ENCODE data around the gene EIPR1.
"Not testable (repeated sequence)": the region's sequence is repeated elsewhere in the genome, so short reads cannot be mapped to it uniquely, and the experiment has no call there.

Gene EIPR1

GRCh38 chr2:3379339-3379646, 1.7 kb upstream of the EIPR1 start:
- H3K4me3 ChIP-seq (ENCODE audit: low read depth, low read length): no peak overlapping the region
- no peak for TF ChIP-seq CTCF (IDR thresholded peaks at IDR 0.05; ENCODE audit: borderline replicate concordance, insufficient read depth, low read depth, low read length)

- peak overlapping the region; percentile 77 for H3K4me3 ChIP-seq (ENCODE audit: low read depth, low read length)
- no peak for TF ChIP-seq CTCF (IDR thresholded peaks at IDR 0.05; ENCODE audit: borderline replicate concordance, insufficient read depth, low read depth, low read length)
Observed at GRCh38 chr2:3377279-3377611, 373 bp downstream of the EIPR1 start.

GRCh38 chr2:3376821-3377220, 797 bp downstream of the EIPR1 start:
- TF ChIP-seq CTCF (IDR thresholded peaks at IDR 0.05; ENCODE audit: borderline replicate concordance, insufficient read depth, low read depth, low read length): no peak
- peak overlapping the region; percentile 2 for H3K4me3 ChIP-seq (ENCODE audit: low read depth, low read length)

- not testable (repeated sequence) for H3K4me3 ChIP-seq (ENCODE audit: low read depth, low read length)
Observed at GRCh38 chr2:3369340-3370181, 8.1 kb downstream of the EIPR1 start.

GRCh38 chr2:3368261-3368722, 9.3 kb downstream of the EIPR1 start:
- no peak overlapping the region for H3K4me3 ChIP-seq (ENCODE audit: low read depth, low read length)
- TF ChIP-seq CTCF (IDR thresholded peaks at IDR 0.05; ENCODE audit: borderline replicate concordance, insufficient read depth, low read depth, low read length): no peak

- H3K4me3 ChIP-seq (ENCODE audit: low read depth, low read length): no peak overlapping the region
- TF ChIP-seq CTCF (IDR thresholded peaks at IDR 0.05; ENCODE audit: borderline replicate concordance, insufficient read depth, low read depth, low read length): no peak
Observed at GRCh38 chr2:3365219-3365618, 12.4 kb downstream of the EIPR1 start.

- no peak for TF ChIP-seq CTCF (IDR thresholded peaks at IDR 0.05; ENCODE audit: borderline replicate concordance, insufficient read depth, low read depth, low read length)
- no peak overlapping the region for H3K4me3 ChIP-seq (ENCODE audit: low read depth, low read length)
Observed at GRCh38 chr2:3361518-3362389, 15.9 kb downstream of the EIPR1 start.
